Muscle layer of duodenum (tissue), 2 donors: ENCODE results near the gene ADAMTS12.
"Not testable (repeated sequence)": the region's sequence is repeated elsewhere in the genome, so short reads cannot be mapped to it uniquely, and the experiment has no call there.

Experiments
- H3K27ac ChIP-seq: one replicate; pipeline ENCODE4 v1.7.0; 2013; ENCODE audit warnings: mild to moderate bottlenecking, low read length
- H3K27me3 ChIP-seq: one replicate; pipeline ENCODE4 v1.7.0; 2013; ENCODE audit warnings: low read depth, mild to moderate bottlenecking, control low read depth, low read length
- H3K36me3 ChIP-seq, 2 donors: one replicate each; pipeline ENCODE4 v1.7.0; 2013; ENCODE audit warnings: low read length in 2 of 2, control low read depth in 1 of 2, mild to moderate bottlenecking in 1 of 2; ENCODE audit not compliant: insufficient read depth in 2 of 2, control insufficient read depth in 1 of 2
- H3K4me1 ChIP-seq, 2 donors: one replicate each; pipeline ENCODE4 v1.7.0; 2013; ENCODE audit warnings: low read length in 2 of 2, mild to moderate bottlenecking in 2 of 2, control low read depth in 1 of 2, moderate library complexity in 1 of 2; ENCODE audit not compliant: insufficient read depth in 2 of 2, control insufficient read depth in 1 of 2
- H3K4me3 ChIP-seq, 2 donors: one replicate each; pipeline ENCODE4 v1.7.0; 2013; ENCODE audit warnings: low read length in 2 of 2, low read depth in 1 of 2, mild to moderate bottlenecking in 1 of 2
- H3K9me3 ChIP-seq, 2 donors: one replicate each; pipeline ENCODE4 v1.7.0; 2013; ENCODE audit warnings: low read length in 2 of 2, control low read depth in 1 of 2, mild to moderate bottlenecking in 1 of 2; ENCODE audit not compliant: control insufficient read depth in 1 of 2
- donor health status: healthy.

Gene ADAMTS12

DNA sequence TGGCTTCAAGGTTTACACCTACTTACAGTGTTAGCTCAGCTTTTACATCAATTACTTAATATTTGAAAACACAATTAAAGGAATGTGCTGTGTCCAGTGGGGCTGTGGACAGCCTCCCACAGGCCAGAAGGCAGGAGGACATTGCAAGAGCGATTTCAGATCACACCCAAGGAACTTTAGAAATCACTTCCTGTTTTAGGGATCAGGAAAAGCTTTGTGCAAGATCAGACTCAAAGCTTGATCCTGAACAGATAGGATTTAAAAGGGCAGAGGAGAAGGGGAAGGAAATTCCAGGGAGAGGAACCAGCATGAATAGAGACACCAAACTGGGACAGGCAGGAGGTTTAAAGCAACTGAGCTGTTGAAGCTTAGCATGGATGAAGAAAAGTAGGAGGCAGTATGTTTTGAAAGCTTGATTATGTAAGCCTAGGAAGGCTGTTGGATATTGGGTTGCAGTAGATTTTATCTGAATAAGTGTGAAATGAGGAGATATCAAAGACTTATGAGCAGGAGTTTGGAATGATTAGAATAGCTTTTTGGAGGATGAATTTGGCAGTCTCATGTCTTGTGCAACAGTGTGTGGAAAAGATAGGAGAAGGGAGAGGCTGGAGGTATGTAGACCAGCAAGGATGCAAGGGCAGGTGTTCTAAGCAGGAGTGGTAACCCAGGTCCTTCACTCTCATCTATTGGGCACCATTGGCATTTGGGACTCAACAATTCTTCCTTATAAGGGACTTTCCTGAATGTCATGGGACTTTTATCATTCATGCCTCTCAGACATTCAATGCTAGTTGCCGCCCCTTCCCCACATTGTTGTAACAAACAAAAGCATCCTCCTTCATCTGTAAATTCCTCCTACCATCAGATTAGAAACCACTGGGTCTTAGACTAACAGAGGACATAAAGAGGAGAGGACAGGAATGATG is 327.5 kb downstream of the ADAMTS12 start:
- Histone ChIP-seq H3K4me1 (peaks cover 6 to 7% of the 10 kb centered on the region in 2 donors), H3K4me3 (no peak overlapping the region), H3K9me3 (no peaks in the 10 kb centered on the region), H3K36me3 (no peaks in the 10 kb centered on the region), H3K27me3 (no peaks in the 10 kb centered on the region), H3K27ac (no peak overlapping the region)

DNA sequence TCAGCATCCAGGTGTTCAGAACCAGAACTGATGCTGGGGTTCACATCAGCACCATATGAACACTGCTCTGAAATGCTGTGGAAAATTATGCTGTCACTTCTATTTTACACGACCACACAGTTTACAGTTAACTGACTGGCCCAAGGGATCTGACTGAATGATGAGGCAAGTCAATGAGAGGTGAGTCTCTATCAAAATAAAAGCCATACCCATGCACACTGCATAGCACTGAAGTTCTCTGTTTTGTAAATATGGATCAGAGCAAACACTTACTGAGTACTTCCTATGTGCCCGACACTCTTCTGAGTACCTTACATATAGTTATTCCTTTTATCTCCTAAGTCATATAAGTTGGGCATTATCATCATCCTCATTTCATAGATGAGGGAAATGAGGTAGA is 328.3 kb downstream of the ADAMTS12 start:
- Histone ChIP-seq H3K27ac (no peak overlapping the region), H3K9me3 (no peaks in the 10 kb centered on the region), H3K4me1 (peaks cover 6 to 7% of the 10 kb centered on the region in 2 donors), H3K36me3 (no peaks in the 10 kb centered on the region), H3K27me3 (no peaks in the 10 kb centered on the region), H3K4me3 (no peak overlapping the region)

GRCh38 chr5:33558489-33558888 is 333.3 kb downstream of the ADAMTS12 start:
- Histone ChIP-seq H3K27me3 (no peaks in the 10 kb centered on the region), H3K9me3 (no peaks in the 10 kb centered on the region), H3K27ac (no peak overlapping the region), H3K36me3 (no peaks in the 10 kb centered on the region), H3K4me1 (no peaks in the 10 kb centered on the region), H3K4me3 (no peak overlapping the region)

DNA sequence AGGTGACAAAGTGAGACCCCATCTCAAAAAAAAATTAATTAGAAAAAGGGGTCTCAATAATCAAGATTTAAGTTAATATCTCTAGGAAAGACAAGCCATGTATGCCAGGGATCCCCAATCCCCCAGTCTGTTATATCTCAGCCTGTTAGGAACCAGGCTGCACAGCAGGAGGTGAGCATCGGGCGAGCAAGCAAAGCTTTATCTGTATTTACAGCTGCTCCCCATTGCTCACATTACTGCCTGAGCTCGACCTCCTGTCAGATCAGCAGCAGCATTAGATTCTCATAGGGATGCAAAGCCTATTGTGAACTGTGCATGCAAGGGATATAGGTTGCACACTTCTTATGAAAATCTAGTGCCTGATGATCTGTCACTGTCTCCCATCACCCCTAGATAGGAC is 334.2 kb downstream of the ADAMTS12 start:
- Histone ChIP-seq H3K27ac (no peak overlapping the region), H3K4me3 (no peak overlapping the region), H3K9me3 (no peaks in the 10 kb centered on the region), H3K36me3 (no peaks in the 10 kb centered on the region), H3K4me1 (no peaks in the 10 kb centered on the region), H3K27me3 (no peaks in the 10 kb centered on the region)

DNA sequence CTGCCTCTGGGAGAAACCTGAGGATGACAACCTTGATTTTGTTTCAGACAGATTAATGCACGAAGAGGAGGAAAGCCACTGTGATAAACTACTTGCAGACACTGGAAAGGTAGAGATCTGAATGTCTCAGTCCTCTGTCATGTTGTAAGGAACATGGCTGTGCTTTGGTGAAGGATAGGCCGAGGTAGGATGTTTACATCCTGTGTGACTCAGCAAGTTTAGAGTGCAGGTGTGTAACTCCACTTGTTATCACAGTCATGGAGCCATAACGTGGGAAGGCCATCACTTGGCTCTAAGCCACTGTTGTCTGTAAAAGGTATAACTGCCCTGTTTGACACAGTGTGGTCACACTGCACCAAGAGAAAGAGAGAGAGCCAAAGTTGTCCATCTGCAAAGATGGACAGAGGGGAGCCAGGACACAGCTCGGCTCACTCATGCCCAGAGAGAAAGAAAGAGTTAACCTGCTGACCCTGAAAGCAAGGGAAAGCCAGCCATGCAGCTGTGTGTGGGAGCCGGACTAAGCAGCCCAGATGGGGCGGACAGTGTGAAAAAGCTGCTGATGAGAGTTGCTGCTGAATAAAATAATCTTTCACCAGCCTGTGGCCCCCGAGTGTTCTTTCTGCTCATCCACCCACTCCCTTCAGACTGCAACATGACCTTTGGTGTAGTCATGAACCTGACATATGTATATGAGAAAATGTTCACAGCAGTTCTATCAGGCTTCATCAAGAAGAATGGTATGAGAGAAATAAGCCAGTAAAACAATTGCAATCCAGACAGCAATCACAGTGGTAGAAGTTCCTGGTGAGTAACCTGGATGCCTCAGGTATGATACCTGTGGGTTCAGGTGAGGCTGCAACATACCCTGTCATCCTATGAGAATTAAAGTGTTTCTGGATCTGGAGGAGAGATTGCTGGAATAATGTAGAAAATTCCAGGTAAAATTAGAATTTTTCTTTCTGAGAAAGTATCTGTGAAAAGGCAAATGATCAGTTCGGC is 335.2 kb downstream of the ADAMTS12 start:
- Histone ChIP-seq H3K4me3 (no peak overlapping the region), H3K27me3 (no peaks in the 10 kb centered on the region), H3K9me3 (no peaks in the 10 kb centered on the region), H3K27ac (no peak overlapping the region), H3K4me1 (no peaks in the 10 kb centered on the region), H3K36me3 (no peaks in the 10 kb centered on the region)

- H3K9me3 ChIP-seq: no peaks in the 10 kb centered on the region
- no peak overlapping the region for H3K4me3 ChIP-seq
- no peaks in the 10 kb centered on the region for H3K4me1 ChIP-seq
- H3K27me3 ChIP-seq: no peaks in the 10 kb centered on the region
- H3K36me3 ChIP-seq: peaks cover 0 to 6% of the 10 kb centered on the region in 2 donors
- no peak overlapping the region for H3K27ac ChIP-seq
Observed at GRCh38 chr5:33549982-33550567, 341.7 kb downstream of the ADAMTS12 start.

DNA sequence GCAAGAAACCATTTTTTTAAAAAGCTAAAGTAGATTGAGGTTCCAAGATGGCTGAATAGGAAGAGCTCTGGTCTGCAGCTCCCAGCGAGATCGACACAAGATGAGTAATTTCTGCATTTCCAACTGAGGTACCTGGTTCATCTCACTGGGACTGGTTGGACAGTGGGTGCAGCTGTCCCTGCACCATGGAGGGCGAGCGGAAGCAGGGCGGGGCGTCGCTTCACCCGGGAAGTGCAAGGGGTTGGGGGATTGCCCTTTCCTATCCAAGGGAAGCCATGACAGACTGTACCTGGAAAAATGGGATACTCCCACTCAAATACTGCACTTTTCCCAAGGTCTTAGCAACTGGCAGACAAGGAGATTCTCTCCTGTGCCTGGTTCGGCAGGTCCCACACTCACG is 352.0 kb downstream of the ADAMTS12 start:
- not testable (repeated sequence) for H3K4me3 ChIP-seq, H3K27me3 ChIP-seq, H3K36me3 ChIP-seq, H3K9me3 ChIP-seq, H3K4me1 ChIP-seq, H3K27ac ChIP-seq

DNA sequence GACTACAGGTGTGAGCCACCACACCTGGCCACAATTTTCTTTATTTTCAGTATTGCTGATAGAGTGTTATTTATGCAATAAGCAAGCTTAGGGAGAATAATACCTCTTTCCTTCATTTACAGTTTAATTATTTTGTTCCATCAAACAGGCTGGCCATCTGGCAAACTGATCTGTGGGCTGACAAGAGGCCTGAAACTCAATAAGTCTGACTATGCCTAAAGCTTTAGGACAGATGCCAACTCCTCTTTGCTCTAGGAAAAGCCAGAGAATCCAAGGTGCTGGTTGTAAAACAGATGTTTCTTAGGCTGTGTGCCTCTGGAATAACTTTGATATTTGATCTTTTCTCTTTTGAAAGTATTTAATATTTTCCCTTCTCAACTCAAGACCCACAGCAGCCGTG is 352.6 kb downstream of the ADAMTS12 start:
- Histone ChIP-seq H3K27me3 (no peaks in the 10 kb centered on the region), H3K4me1 (no peaks in the 10 kb centered on the region), H3K4me3 (no peak overlapping the region), H3K36me3 (no peaks in the 10 kb centered on the region), H3K27ac (no peak overlapping the region), H3K9me3 (no peaks in the 10 kb centered on the region)

DNA sequence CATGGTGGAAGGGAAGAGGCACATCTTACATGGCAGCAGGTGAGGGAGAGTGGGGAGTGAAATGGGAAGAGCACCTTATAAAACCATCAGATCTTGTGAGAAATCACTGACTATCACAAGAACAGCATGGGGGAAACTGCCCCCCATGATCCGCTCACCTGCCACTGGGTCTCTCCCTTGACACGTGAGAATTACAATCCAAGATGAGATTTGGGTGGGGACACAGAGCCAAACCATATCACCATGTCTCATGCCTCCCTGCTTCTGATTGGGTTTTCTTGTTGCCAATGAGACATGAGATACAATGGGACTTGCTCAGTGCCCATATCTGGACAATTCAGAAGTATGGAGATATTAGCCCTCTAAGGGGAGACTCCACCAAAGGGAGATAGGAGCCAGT is 353.6 kb downstream of the ADAMTS12 start:
- peaks cover 0 to 3% of the 10 kb centered on the region in 2 donors for H3K36me3 ChIP-seq
- H3K9me3 ChIP-seq: no peaks in the 10 kb centered on the region
- H3K4me3 ChIP-seq: no peak overlapping the region
- no peak overlapping the region for H3K27ac ChIP-seq
- no peaks in the 10 kb centered on the region for H3K4me1 ChIP-seq
- H3K27me3 ChIP-seq: no peaks in the 10 kb centered on the region

GRCh38 chr5:33537240-33537639 is 354.6 kb downstream of the ADAMTS12 start:
- Histone ChIP-seq H3K27ac (no peak overlapping the region), H3K36me3 (peaks cover 0 to 3% of the 10 kb centered on the region in 2 donors)

GRCh38 chr5:33536802-33537201 is 355.0 kb downstream of the ADAMTS12 start:
- Histone ChIP-seq H3K9me3 (no peaks in the 10 kb centered on the region), H3K4me3 (no peak overlapping the region), H3K27me3 (no peaks in the 10 kb centered on the region), H3K36me3 (peaks cover 0 to 3% of the 10 kb centered on the region in 2 donors), H3K4me1 (no peaks in the 10 kb centered on the region), H3K27ac (no peak overlapping the region)

More at GRCh38 chr5:33537240-33537639, 354.6 kb downstream of the ADAMTS12 start:
- H3K4me3 ChIP-seq: no peak overlapping the region
- H3K4me1 ChIP-seq: no peaks in the 10 kb centered on the region
- no peaks in the 10 kb centered on the region for H3K27me3 ChIP-seq
- H3K9me3 ChIP-seq: no peaks in the 10 kb centered on the region
